Heart left ventricle (tissue), 16 donors: ENCODE measurements around the gene PRRX2. TPM values are rescaled to one million over a fixed set of nuclear protein-coding genes. Genes with fewer than 3 reads are reported as not detected.

Experiments used
- ATAC-seq, 4 donors: fragments of 200-7000 bp; cut with Tn5 transposase; one replicate each; pipeline ENCODE4 v1.9.1; 2020 to 2022; ENCODE audit warnings: moderate library complexity in 4 of 4, mild to moderate bottlenecking in 3 of 4, moderate number of reproducible peaks in 1 of 4
- DNase-seq, 5 donors: peaks; one replicate each; pipeline ENCODE4 v3.0.0-alpha.2; 2020
- H3K27ac ChIP-seq, 12 donors: fragments of 200-600 bp; sonication (generic) in 4 of 12; one replicate each; pipeline versions ENCODE4 v1.5.0 to v1.8.0; 2016 to 2022; ENCODE audit warnings: mild to moderate bottlenecking in 2 of 12
- H3K27me3 ChIP-seq, 9 donors: fragments of 200-600 bp; sonication (generic) in 2 of 9; one replicate each; pipeline versions ENCODE4 v1.5.1 to v1.8.0; 2016 to 2022; ENCODE audit warnings: mild to moderate bottlenecking in 3 of 9
- H3K36me3 ChIP-seq, 9 donors: fragments of 200-600 bp; sonication (generic) in 2 of 9; one replicate each; pipeline versions ENCODE4 v1.5.0 to v1.8.0; 2018 to 2022; ENCODE audit warnings: mild to moderate bottlenecking in 2 of 9
- H3K4me1 ChIP-seq, 12 donors: fragments of 200-600 bp; sonication (generic) in 4 of 12; one replicate each; pipeline versions ENCODE4 v1.5.0 to v1.8.0; 2016 to 2022; ENCODE audit warnings: mild to moderate bottlenecking in 3 of 12
- H3K4me3 ChIP-seq, 12 donors: fragments of 200-600 bp; sonication (generic) in 4 of 12; one replicate each; pipeline versions ENCODE4 v1.5.0 to v1.8.0; 2017 to 2022; ENCODE audit warnings: mild to moderate bottlenecking in 9 of 12, moderate library complexity in 4 of 12
- H3K9me3 ChIP-seq, 12 donors: fragments of 200-600 bp; sonication (generic) in 4 of 12; one replicate each; pipeline versions ENCODE4 v1.5.0 to v1.8.0; 2016 to 2022; ENCODE audit warnings: mild to moderate bottlenecking in 1 of 12
- CTCF ChIP-seq, 12 donors: fragments of 200-600 bp; sonication (generic) in 4 of 12; IDR thresholded peaks; one replicate each; pipeline versions ENCODE4 v1.5.0 to v1.8.0; 2018 to 2022; ENCODE audit warnings: antibody characterized with exemption in 12 of 12, mild to moderate bottlenecking in 5 of 12
- POLR2A ChIP-seq, 2 donors: fragments of 450-650 bp; IDR thresholded peaks; one replicate each; pipeline ENCODE4 v1.6.1; 2017; ENCODE audit warnings: antibody characterized with exemption in 2 of 2, mild to moderate bottlenecking in 2 of 2, moderate library complexity in 2 of 2
- WGBS, 4 donors: extraction: QIAGEN DNeasy Blood & Tissue Kit in 2 of 4; methylation state at CpG; one replicate each; pipeline versions ENCODE4 v1.1.5 to v1.1.7; 2013 to 2018; 5-methylcytosine and 5-hydroxymethylcytosine counted together
- intact Hi-C, 10 donors: fragments of 100-400 bp; cut with DNase I; formaldehyde crosslinking; loops; one replicate each; pipeline versions ENCODE4 v1.11.1 to v1.14.2; 2022
- polyA plus RNA-seq, 2 donors: library from polyadenylated mRNA; stranded (reverse); fragments of 200-250 nt; gene quantifications; one replicate each; pipeline ENCODE4 v1.2.3, GENCODE V29; 2013
- total RNA-seq, 9 donors: library from RNA; depleted of rRNA in 2 of 9; stranded (reverse); fragments of >200 nt in 2 of 9; fragmentation: NEBNext Ultra II Directional in 3 of 9; extraction: Animal tissue kit (Norgen Biotek cat#: 25700) in 3 of 9; gene quantifications; one replicate each; pipeline versions ENCODE4 v1.1.0 to v1.2.4, GENCODE V29; 2016 to 2023
- donor health status: ischemic (EF 13 %, LVEDD 7.1; RV severe dilation, severe dysfunction).
- donor health status: healthy with polysubstance abuse.
- donor health status: DM: no; HTN: yes; CAD: no.
- donor health status: DM: no; HTN: no; CAD: no.
- donor health status: ischemic (EF 25% LVEDD 6.9; RV normal size, moderate dysfunction).
- donor health status: ischemic (EF 25% LVEDD 5.7; RV mildly dilated, moderate dysfunction).
- donor health status: healthy.
- donor health status: DM: yes; HTN: yes; CAD: no.
- donor health status: ischemic (EF 35%, LVEDD 5.7; RV mildly dilated, moderate dysfunction).
- donor health status: nonischemic (EF 11% LVEDD 7.7; RV severe dilation, severe dysfunction).
- donor health status: DM: yes; HTN: yes; CAD: no.
- donor health status: PGD.
- donor health status: ischemic (EF 29% LVEDD 5.4; RV normal size, mild dysfunction).
- donor health status: nonischemic (EF 23%, LVEDD 6.1; RV moderate dilation, normal function).

The PRRX2 gene
- total and polyA plus RNA-seq, 11 donors, result 0.22 to 1.5 (median 0.75) TPM; not detected in 1

DNA sequence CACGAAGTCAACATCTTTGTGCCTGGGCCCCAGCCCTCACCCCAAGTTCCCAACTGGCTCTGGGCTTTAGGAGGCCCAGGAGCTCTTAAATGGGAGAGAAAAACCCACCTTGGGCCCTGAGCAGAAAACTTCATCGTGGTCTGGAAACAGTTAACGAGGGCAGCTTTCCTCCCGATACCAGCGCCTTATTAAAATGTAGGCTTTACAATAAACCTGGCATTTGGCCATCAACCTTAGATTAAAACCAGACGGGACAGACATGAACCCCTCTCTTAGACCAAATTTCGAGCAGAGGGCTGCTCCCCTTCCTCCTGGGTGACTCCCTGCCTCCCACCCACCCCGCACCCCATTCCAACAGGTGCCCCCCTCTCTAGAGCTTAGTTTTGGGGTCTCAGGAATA, 39.4 kb downstream of the PRRX2 start:
- peaks cover 0 to 11% (median 0%) of the 10 kb centered on the region in 12 donors for H3K4me1 ChIP-seq
- WGBS, 4 donors, result 70 to 78% (median 74%) methylated on average over 8 of the region's 8 CpGs
- no peaks in the 10 kb centered on the region for H3K9me3 ChIP-seq
- no peaks in the 10 kb centered on the region for H3K36me3 ChIP-seq
- TF ChIP-seq CTCF (IDR thresholded peaks at IDR 0.05) (no peak), POLR2A (IDR thresholded peaks at IDR 0.05) (no peak)
- H3K27me3 ChIP-seq, result peaks cover 0 to 4% (median 0%) of the 10 kb centered on the region in 9 donors
- DNase-seq (no peak), ATAC-seq (no peak)
- no peak overlapping the region for H3K27ac ChIP-seq
- no peak overlapping the region for H3K4me3 ChIP-seq
- intact Hi-C loops, result no loop called here

GRCh38 chr9:129708793-129709192, 43.3 kb downstream of the PRRX2 start:
- peaks cover 0 to 12% (median 0%) of the 10 kb centered on the region in 9 donors for H3K27me3 ChIP-seq
- H3K27ac ChIP-seq, result no peak overlapping the region
- no peaks in the 10 kb centered on the region for H3K9me3 ChIP-seq
- H3K36me3 ChIP-seq, result no peaks in the 10 kb centered on the region
- no peak overlapping the region for H3K4me3 ChIP-seq
- ATAC-seq (no peak), DNase-seq (no peak)
- WGBS, 4 donors, result 84 to 90% (median 86%) methylated on average over 6 of the region's 6 CpGs
- intact Hi-C loops, result no loop called here
- peaks cover 0 to 21% (median 4%) of the 10 kb centered on the region in 12 donors for H3K4me1 ChIP-seq
- TF ChIP-seq POLR2A (IDR thresholded peaks at IDR 0.05) (no peak), CTCF (IDR thresholded peaks at IDR 0.05) (no peak)

- Histone ChIP-seq H3K27me3 (peaks cover 0 to 12% (median 0%) of the 10 kb centered on the region in 9 donors), H3K4me1 (peaks cover 0 to 21% (median 4%) of the 10 kb centered on the region in 12 donors), H3K4me3 (no peak overlapping the region), H3K9me3 (no peaks in the 10 kb centered on the region), H3K27ac (no peak overlapping the region), H3K36me3 (no peaks in the 10 kb centered on the region)
- WGBS, 4 donors, result 81 to 87% (median 84%) methylated on average over 15 to 17 of the region's 17 CpGs
- DNase-seq (no peak), ATAC-seq (no peak)
- TF ChIP-seq POLR2A (IDR thresholded peaks at IDR 0.05), result no peak
- no peak for TF ChIP-seq CTCF (IDR thresholded peaks at IDR 0.05)
- intact Hi-C loops, result no loop called here
These were observed 44.2 kb downstream of the PRRX2 start for GRCh38 chr9:129709438-129710168.

GRCh38 chr9:129710169-129710453, 44.7 kb downstream of the PRRX2 start:
- peaks cover 0 to 21% (median 4%) of the 10 kb centered on the region in 12 donors for H3K4me1 ChIP-seq

More at GRCh38 chr9:129710169-129710453, 44.7 kb downstream of the PRRX2 start:
- WGBS, 4 donors, result 91 to 98% (median 96%) methylated on average over 3 of the region's 3 CpGs; no CpG with 5 or more reads in 1 of the 4 donors
- Histone ChIP-seq H3K9me3 (no peaks in the 10 kb centered on the region), H3K36me3 (no peaks in the 10 kb centered on the region), H3K27me3 (peaks cover 0 to 12% (median 0%) of the 10 kb centered on the region in 9 donors), H3K27ac (no peak overlapping the region), H3K4me3 (no peak overlapping the region)
- intact Hi-C loops, result no loop called here
- no peak for ATAC-seq
- TF ChIP-seq POLR2A (IDR thresholded peaks at IDR 0.05), result no peak
- TF ChIP-seq CTCF (IDR thresholded peaks at IDR 0.05), result no peak
- no peak for DNase-seq
